GM23248 (cell line): ENCODE measurements around the gene UQCRC1. TPM values are rescaled to one million over a fixed set of nuclear protein-coding genes. Genes with fewer than 3 reads are reported as not detected.

Source experiments
- DNase-seq: peaks from one replicate; pipeline ENCODE4 v3.0.0-alpha.2; 2015
- H2AFZ ChIP-seq: fragments of 200-600 bp; sonication (generic); 2 replicates; pipeline ENCODE4 v1.6.1; 2016; ENCODE audit warnings: antibody characterized with exemption
- H3F3A ChIP-seq: fragments of 200-600 bp; sonication (generic); 2 replicates; pipeline ENCODE4 v1.6.1; 2016; ENCODE audit warnings: mild to moderate bottlenecking, antibody characterized with exemption, mixed run types; ENCODE audit not compliant: insufficient read depth
- H3K27ac ChIP-seq: fragments of 200-600 bp; sonication (generic); 2 replicates; pipeline ENCODE4 v1.5.1; 2016; ENCODE audit warnings: mild to moderate bottlenecking
- H3K27me3 ChIP-seq: fragments of 200-600 bp; sonication (generic); replicated peaks from 2 replicates; pipeline ENCODE4 v1.6.1; 2016; ENCODE audit warnings: mild to moderate bottlenecking; ENCODE audit not compliant: insufficient read depth
- H3K36me3 ChIP-seq: fragments of 200-600 bp; sonication (generic); 2 replicates; pipeline ENCODE4 v1.6.1; 2016; ENCODE audit warnings: low read depth, mild to moderate bottlenecking
- H3K4me1 ChIP-seq: fragments of 200-600 bp; sonication (generic); 2 replicates; pipeline ENCODE4 v1.6.1; 2016; ENCODE audit warnings: mild to moderate bottlenecking; ENCODE audit not compliant: insufficient read depth
- H3K4me2 ChIP-seq: fragments of 200-600 bp; sonication (generic); one replicate; pipeline ENCODE4 v1.6.1; 2016; ENCODE audit warnings: mild to moderate bottlenecking; ENCODE audit not compliant: unreplicated experiment
- H3K4me3 ChIP-seq: fragments of 200-600 bp; sonication (generic); 2 replicates; pipeline ENCODE4 v1.5.1; 2016; ENCODE audit warnings: mild to moderate bottlenecking
- H3K79me2 ChIP-seq: fragments of 200-600 bp; sonication (generic); 2 replicates; pipeline ENCODE4 v1.6.1; 2016; ENCODE audit warnings: mild to moderate bottlenecking; ENCODE audit not compliant: insufficient read depth
- H3K9ac ChIP-seq: fragments of 200-600 bp; sonication (generic); 2 replicates; pipeline ENCODE4 v1.6.1; 2016; ENCODE audit warnings: mild to moderate bottlenecking
- H3K9me2 ChIP-seq: fragments of 200-600 bp; sonication (generic); 2 replicates; pipeline ENCODE4 v1.6.1; 2016; ENCODE audit warnings: mixed run types, mild to moderate bottlenecking, moderate library complexity; ENCODE audit not compliant: insufficient read depth
- H3K9me3 ChIP-seq: fragments of 200-600 bp; sonication (generic); one replicate; pipeline ENCODE4 v1.6.1; 2017; ENCODE audit warnings: low read depth
- H4K20me1 ChIP-seq: fragments of 200-600 bp; sonication (generic); 2 replicates; pipeline ENCODE4 v1.6.0; 2016; ENCODE audit not compliant: insufficient read depth
- EZH2 ChIP-seq: fragments of 200-600 bp; sonication (generic); IDR thresholded peaks from 2 replicates; pipeline ENCODE4 v1.6.1; 2018; ENCODE audit warnings: antibody characterized with exemption, mild to moderate bottlenecking; ENCODE audit not compliant: insufficient read depth, poor library complexity, severe bottlenecking
- EZH2phosphoT487 ChIP-seq: fragments of 200-600 bp; sonication (generic); IDR thresholded peaks from 2 replicates; pipeline ENCODE4 v1.6.1; 2018; ENCODE audit warnings: antibody characterized with exemption, moderate library complexity, mild to moderate bottlenecking, low read depth; ENCODE audit not compliant: insufficient read depth
- WGBS, 2 experiments: methylation state at CpG; one replicate each; pipeline ENCODE4 v1.1.6; 2015 to 2017; ENCODE audit warnings: low lambda C conversion rate in 2 of 2, low coverage in 1 of 2; ENCODE audit errors: missing lambda C conversion rate in 2 of 2; 5-methylcytosine and 5-hydroxymethylcytosine counted together
- in situ Hi-C: fragments of 300-500 bp; cut with MboI; formaldehyde crosslinking; loops from 2 replicates; pipeline ENCODE4 v1.15.0; 2020
- polyA plus RNA-seq: library from polyadenylated mRNA; unstranded; fragments of >200 nt; fragmentation: Nextera tagmentation; extraction: Ambion mirVana; gene quantifications from 2 replicates; pipeline ENCODE4 v1.2.1, GENCODE V29; 2016
- total RNA-seq: library from RNA; depleted of rRNA; stranded (reverse); fragments of >200 nt; shearing (Covaris generic); gene quantifications from 2 replicates; pipeline ENCODE4 v1.2.3, GENCODE V29; 2014

The UQCRC1 gene
- total and polyA plus RNA-seq, 2 experiments from 2014 or later, result 252 to 285 TPM

DNA sequence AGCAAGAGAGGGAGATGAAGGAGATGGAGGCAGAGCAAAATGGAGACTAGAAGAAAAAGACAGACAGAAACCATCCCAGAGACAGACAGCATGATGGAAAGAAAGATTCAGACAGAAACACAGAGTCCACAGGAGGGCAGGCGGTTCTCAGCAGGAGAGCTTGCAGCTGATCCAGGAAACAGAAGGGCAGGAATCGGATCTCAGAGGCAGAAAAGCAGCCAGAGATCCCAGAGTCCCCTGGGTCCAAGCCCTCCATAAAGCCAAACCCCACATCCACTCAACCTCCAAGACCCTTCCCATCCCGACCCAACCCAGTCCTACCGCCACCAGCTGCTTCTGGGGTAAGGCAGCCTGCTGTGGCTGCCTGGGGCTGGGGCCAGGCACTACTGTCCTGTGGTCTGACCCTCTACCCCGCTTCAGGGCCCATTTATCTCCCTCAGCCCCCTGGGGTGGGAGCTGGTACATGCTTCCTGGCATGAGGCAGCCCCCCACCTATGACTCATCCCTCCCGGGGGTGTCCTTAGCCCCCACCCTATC lies 46.0 kb downstream of the UQCRC1 start, which contains the start of gene UCN2:
Gene UCN2, minus strand, starts transcription at position 400 of the 537 bp plus-strand sequence. CDS start 657 bp downstream, outside the sequence.
- H3K9me3 ChIP-seq, result no peaks in the 10 kb centered on the region
- peak within 1 kb of the TSS; percentile 44 for H3K4me2 ChIP-seq
- H3K4me3 ChIP-seq, result no peak within 1 kb of the TSS
- WGBS, 2 experiments, result 46 to 66% methylated on average over 6 of the region's 6 CpGs
- peak; percentile 67 for DNase-seq
- in situ Hi-C loops, result no loop called here
- H2AFZ ChIP-seq, result peak within 1 kb of the TSS; percentile 33
- no peaks in the 10 kb centered on the region for H3K79me2 ChIP-seq
- H3K27ac ChIP-seq, result peak within 1 kb of the TSS; percentile 85
- H3K9me2 ChIP-seq, result no peaks in the 10 kb centered on the region
- no peaks in the 10 kb centered on the region for H4K20me1 ChIP-seq
- TF ChIP-seq EZH2 (no peak), EZH2phosphoT487 (no peak)
- no peaks in the 10 kb centered on the region for H3K36me3 ChIP-seq
- H3F3A ChIP-seq, result peaks cover 8% of the 10 kb centered on the region
- peaks cover 51% of the 10 kb centered on the region for H3K4me1 ChIP-seq
- no peaks in the 10 kb centered on the region for H3K27me3 ChIP-seq
- peak within 1 kb of the TSS; percentile 75 for H3K9ac ChIP-seq

DNA sequence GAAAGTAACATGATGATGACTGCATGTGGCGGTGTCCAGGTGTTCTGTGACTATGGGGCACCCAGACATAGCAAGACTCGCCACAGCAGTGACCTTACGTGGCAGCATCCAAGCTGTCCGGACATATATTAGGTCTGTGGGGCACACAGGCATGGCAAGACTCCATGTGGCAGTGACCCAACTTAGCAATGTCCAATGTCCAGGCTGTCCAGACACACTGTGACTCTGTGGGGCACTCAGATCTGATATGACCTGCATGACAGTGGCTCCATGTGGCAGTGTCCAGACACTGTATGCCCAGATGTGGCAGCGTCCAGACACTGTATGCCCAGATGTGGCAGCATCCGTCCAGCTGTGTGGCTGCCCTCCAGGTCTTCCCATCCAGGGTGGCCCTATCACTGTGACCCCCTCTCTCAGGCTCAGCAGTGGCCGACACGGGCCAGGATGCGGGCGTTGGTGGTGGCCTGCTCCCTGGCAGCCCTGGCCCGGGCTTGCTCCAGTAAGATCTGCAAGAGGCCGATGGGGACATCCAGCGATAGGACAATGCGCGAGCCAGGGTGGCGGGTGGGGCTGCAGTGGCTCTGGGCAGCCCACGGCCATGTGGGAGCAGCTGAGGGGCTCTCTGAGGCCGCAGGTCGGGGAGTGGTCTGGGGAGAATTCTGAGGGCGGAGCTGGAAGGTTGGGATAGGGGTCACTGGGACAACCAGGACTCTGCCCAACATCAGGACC lies 46.9 kb downstream of the UQCRC1 start:
- H3K9me2 ChIP-seq, result no peaks in the 10 kb centered on the region
- H4K20me1 ChIP-seq, result no peaks in the 10 kb centered on the region
- no peaks in the 10 kb centered on the region for H3K27me3 ChIP-seq
- H3K9me3 ChIP-seq, result no peaks in the 10 kb centered on the region
- peaks cover 8% of the 10 kb centered on the region for H3F3A ChIP-seq
- WGBS, 2 experiments, result 90 to 92% methylated on average over 20 of the region's 20 CpGs
- H3K27ac ChIP-seq, result peak overlapping the region; percentile 85; the same call in 1 of the 2 replicates
- H3K79me2 ChIP-seq, result no peaks in the 10 kb centered on the region
- in situ Hi-C loops, result no loop called here
- peaks cover 56% of the 10 kb centered on the region for H3K4me1 ChIP-seq
- TF ChIP-seq EZH2phosphoT487, result no peak
- TF ChIP-seq EZH2, result no peak
- H2AFZ ChIP-seq, result no peak overlapping the region
- no peak overlapping the region for H3K4me2 ChIP-seq
- H3K4me3 ChIP-seq, result no peak overlapping the region
- no peak for DNase-seq
- peak overlapping the region; percentile 75; the same call in 1 of the 2 replicates for H3K9ac ChIP-seq
- H3K36me3 ChIP-seq, result no peaks in the 10 kb centered on the region

DNA sequence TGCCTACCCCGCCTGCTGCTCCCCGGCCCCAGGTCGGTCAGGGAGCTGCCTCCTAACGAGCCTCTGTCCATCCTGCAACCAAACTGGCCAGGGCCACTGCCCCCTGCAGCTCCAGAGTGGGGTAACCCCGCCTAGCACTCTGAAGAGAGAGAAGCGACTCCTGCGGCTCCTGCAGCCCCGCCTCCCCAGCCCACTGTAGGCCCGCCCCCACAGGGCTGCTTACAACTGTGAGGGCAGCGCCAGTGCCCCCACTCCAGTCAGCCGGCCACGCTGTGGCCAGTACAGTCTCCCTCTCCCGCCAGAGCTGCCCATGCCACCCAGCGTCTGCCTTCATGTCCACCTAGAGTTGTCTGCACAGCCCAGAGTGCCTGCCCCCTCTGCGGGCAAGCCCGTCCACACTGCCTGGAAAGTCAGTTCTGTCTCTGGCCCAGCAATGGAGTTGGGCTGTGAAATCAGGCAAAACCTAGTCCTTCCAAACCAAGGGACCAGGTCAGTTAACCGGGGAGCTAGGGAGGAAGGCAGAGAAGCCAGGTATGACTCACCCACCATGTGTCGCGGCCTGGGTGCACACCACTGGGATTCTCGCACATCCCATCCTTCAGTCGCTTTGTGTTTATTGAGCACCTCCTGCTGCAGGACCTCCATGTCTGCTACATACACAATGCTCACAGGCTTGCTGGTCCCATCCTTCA lies 48.3 kb downstream of the UQCRC1 start:
- peak overlapping the region; percentile 33 for H3K4me3 ChIP-seq
- peak; percentile 81 for DNase-seq
- WGBS, 2 experiments, result 31 to 39% methylated on average over 15 to 21 of the region's 21 CpGs
- TF ChIP-seq EZH2phosphoT487 (no peak), EZH2 (no peak)
- no peaks in the 10 kb centered on the region for H3K9me3 ChIP-seq
- no peaks in the 10 kb centered on the region for H3K79me2 ChIP-seq
- in situ Hi-C loops, result no loop called here
- peak overlapping the region; percentile 43 for H3K4me2 ChIP-seq
- H2AFZ ChIP-seq, result peak overlapping the region; percentile 71
- peak overlapping the region; percentile 36; the same call in 1 of the 2 replicates for H3K27ac ChIP-seq
- peaks cover 53% of the 10 kb centered on the region for H3K4me1 ChIP-seq
- no peaks in the 10 kb centered on the region for H3K27me3 ChIP-seq
- no peaks in the 10 kb centered on the region for H4K20me1 ChIP-seq
- H3F3A ChIP-seq, result peaks cover 8% of the 10 kb centered on the region
- no peaks in the 10 kb centered on the region for H3K9me2 ChIP-seq
- peak overlapping the region; percentile 14 for H3K9ac ChIP-seq
- no peaks in the 10 kb centered on the region for H3K36me3 ChIP-seq

DNA sequence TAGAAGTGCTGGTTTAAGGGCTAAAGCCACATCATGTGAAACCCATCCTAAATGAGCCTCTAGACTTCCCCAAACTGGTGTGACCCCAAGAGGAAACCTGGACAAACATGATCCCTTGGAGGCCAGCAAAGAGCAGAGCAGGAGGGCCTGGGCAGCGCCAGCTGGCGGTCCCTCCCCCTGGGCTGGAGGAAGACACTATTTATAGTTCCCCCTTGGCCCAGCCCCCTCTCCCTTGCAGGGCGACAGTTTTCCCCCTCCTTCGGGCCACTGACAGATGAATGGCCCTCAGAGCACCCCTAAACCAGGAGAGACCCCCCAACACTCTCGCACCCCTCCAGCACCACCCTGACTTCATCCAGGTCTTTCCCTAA lies 48.8 kb downstream of the UQCRC1 start:
- TF ChIP-seq EZH2phosphoT487 (no peak), EZH2 (no peak)
- DNase-seq, result no peak
- peak overlapping the region; percentile 33 for H3K4me3 ChIP-seq
- peaks cover 48% of the 10 kb centered on the region for H3K4me1 ChIP-seq
- no peaks in the 10 kb centered on the region for H3K27me3 ChIP-seq
- H3K9me2 ChIP-seq, result no peaks in the 10 kb centered on the region
- peak overlapping the region; percentile 36; the same call in 1 of the 2 replicates for H3K27ac ChIP-seq
- H2AFZ ChIP-seq, result peak overlapping the region; percentile 71
- in situ Hi-C loops, result no loop called here
- H3F3A ChIP-seq, result peaks cover 8% of the 10 kb centered on the region
- no peaks in the 10 kb centered on the region for H3K36me3 ChIP-seq
- peak overlapping the region; percentile 14 for H3K9ac ChIP-seq
- no peaks in the 10 kb centered on the region for H4K20me1 ChIP-seq
- peaks cover 5% of the 10 kb centered on the region for H3K79me2 ChIP-seq
- no peaks in the 10 kb centered on the region for H3K9me3 ChIP-seq
- 24 to 30% methylated on average over 4 to 5 of the region's 5 CpGs for WGBS, 2 experiments
- H3K4me2 ChIP-seq, result peak overlapping the region; percentile 43
